HG03060 (cell line): Measurements from ENCODE around the gene FAM219A.
A peak's percentile ranks its signal among the peaks of the same experiment; 100 is the strongest.
"Not testable (repeated sequence)": the region's sequence is repeated elsewhere in the genome, so short reads cannot be mapped to it uniquely, and the experiment has no call there.

Experiments
- ATAC-seq: cut with Tn5 transposase; IDR thresholded peaks from one replicate; pipeline ENCODE4 v1.9.1; 2021; ENCODE audit warnings: low read depth, moderate number of reproducible peaks; ENCODE audit not compliant: unreplicated experiment

Gene FAM219A

GRCh38 chr9:34379334-34380033 is 78.9 kb downstream of the FAM219A start:
- no peak for ATAC-seq

GRCh38 chr9:34378376-34379060 is 79.9 kb downstream of the FAM219A start:
- no peak for ATAC-seq

GRCh38 chr9:34377404-34377746 is 81.0 kb downstream of the FAM219A start:
- ATAC-seq, result no peak

- peak; percentile 69 for ATAC-seq
These were observed 81.6 kb downstream of the FAM219A start, which contains the start of gene MYORG for GRCh38 chr9:34376596-34377403. Gene MYORG, minus strand, starts transcription at chr9:34376898. Its CDS starts 3,955 bp downstream, at chr9:34372943.

- ATAC-seq, result no peak
These were observed 82.3 kb downstream of the FAM219A start for GRCh38 chr9:34375901-34376595.

GRCh38 chr9:34374905-34375552 is 83.3 kb downstream of the FAM219A start:
- ATAC-seq, result no peak

GRCh38 chr9:34374339-34374738 is 84.0 kb downstream of the FAM219A start:
- ATAC-seq, result no peak

- no peak for ATAC-seq
These were observed 84.6 kb downstream of the FAM219A start for GRCh38 chr9:34373749-34374148.

GRCh38 chr9:34372467-34373011 is 85.8 kb downstream of the FAM219A start:
- no peak for ATAC-seq

GRCh38 chr9:34371886-34372466 is 86.4 kb downstream of the FAM219A start:
- no peak for ATAC-seq

GRCh38 chr9:34370970-34371880 is 87.1 kb downstream of the FAM219A start:
- no peak for ATAC-seq

GRCh38 chr9:34370335-34370969 is 87.9 kb downstream of the FAM219A start:
- no peak for ATAC-seq

- no peak for ATAC-seq
These were observed 88.7 kb downstream of the FAM219A start for GRCh38 chr9:34369636-34370035.

- not testable (repeated sequence) for ATAC-seq
These were observed 89.6 kb downstream of the FAM219A start for GRCh38 chr9:34368796-34369195.

- ATAC-seq, result not testable (repeated sequence)
These were observed 90.5 kb downstream of the FAM219A start for GRCh38 chr9:34367751-34368410.

- no peak for ATAC-seq
These were observed 92.0 kb downstream of the FAM219A start for GRCh38 chr9:34366365-34366764.

- no peak for ATAC-seq
These were observed 93.1 kb downstream of the FAM219A start for GRCh38 chr9:34365282-34365681.
